Prostate gland (tissue), 2 donors: ENCODE measurements around the gene LGALS3BP. TPM values are rescaled to one million over a fixed set of nuclear protein-coding genes. Genes with fewer than 3 reads are reported as not detected.

ENCODE experiments used
- DNase-seq: peaks from one replicate; pipeline ENCODE4 v3.0.0-alpha.2; 2019; ENCODE audit warnings: low spot score
- H3K27ac ChIP-seq, 2 donors: fragments of 200-600 bp; sonication (generic); 2 replicates each; pipeline ENCODE4 v1.5.1; 2017 to 2019
- H3K27me3 ChIP-seq: fragments of 200-600 bp; sonication (generic); replicated peaks from 2 replicates; pipeline ENCODE4 v1.5.1; 2019; ENCODE audit not compliant: insufficient read depth
- H3K36me3 ChIP-seq, 2 donors: fragments of 200-600 bp; sonication (generic); 1 replicate in 1 of 2; 2 replicates in 1 of 2; pipeline versions ENCODE4 v1.5.1 to v1.8.1; 2017 to 2019
- H3K4me1 ChIP-seq: fragments of 200-600 bp; sonication (generic); replicated peaks from 2 replicates; pipeline ENCODE4 v1.5.1; 2019
- H3K4me3 ChIP-seq, 2 donors: fragments of 200-600 bp; sonication (generic); 2 replicates each; pipeline ENCODE4 v1.5.1; 2017 to 2019
- H3K9me3 ChIP-seq: fragments of 200-600 bp; sonication (generic); 2 replicates; pipeline ENCODE4 v1.5.1; 2017
- POLR2A ChIP-seq: fragments of 450-650 bp; IDR thresholded peaks from one replicate; pipeline ENCODE4 v1.6.1; 2016; ENCODE audit warnings: antibody characterized with exemption, mild to moderate bottlenecking
- POLR2AphosphoS5 ChIP-seq: sonication (generic); formaldehyde crosslinking; IDR thresholded peaks from one replicate; pipeline ENCODE4 v1.6.1; 2017; ENCODE audit warnings: antibody characterized with exemption
- WGBS: methylation state at CpG from one replicate; pipeline ENCODE4 v1.1.5; 2018; 5-methylcytosine and 5-hydroxymethylcytosine counted together
- intact Hi-C: fragments of 100-400 bp; cut with DNase I; formaldehyde crosslinking; loops from one replicate; pipeline ENCODE4 v1.14.2; 2022
- total RNA-seq, 2 donors: library from RNA; depleted of rRNA; stranded (reverse); fragments of >200 nt; gene quantifications; one replicate each; pipeline ENCODE4 v1.1.0, GENCODE V29; 2016
- TF ChIP-seq, protein P1 (sequence below), 4 experiments: fragments of 200-600 bp in 2 of 4; fragments of 450-650 bp in 2 of 4; sonication (generic) in 2 of 4; IDR thresholded peaks; 1 replicate in 3 of 4; 2 replicates in 1 of 4; pipeline ENCODE4 v1.5.1; 2016 to 2019; ENCODE audit warnings: antibody characterized with exemption in 4 of 4, mild to moderate bottlenecking in 2 of 4, moderate library complexity in 2 of 4

Gene LGALS3BP
- total RNA-seq, 2 donors from 2014 or later, result 570 to 890 TPM

DNA sequence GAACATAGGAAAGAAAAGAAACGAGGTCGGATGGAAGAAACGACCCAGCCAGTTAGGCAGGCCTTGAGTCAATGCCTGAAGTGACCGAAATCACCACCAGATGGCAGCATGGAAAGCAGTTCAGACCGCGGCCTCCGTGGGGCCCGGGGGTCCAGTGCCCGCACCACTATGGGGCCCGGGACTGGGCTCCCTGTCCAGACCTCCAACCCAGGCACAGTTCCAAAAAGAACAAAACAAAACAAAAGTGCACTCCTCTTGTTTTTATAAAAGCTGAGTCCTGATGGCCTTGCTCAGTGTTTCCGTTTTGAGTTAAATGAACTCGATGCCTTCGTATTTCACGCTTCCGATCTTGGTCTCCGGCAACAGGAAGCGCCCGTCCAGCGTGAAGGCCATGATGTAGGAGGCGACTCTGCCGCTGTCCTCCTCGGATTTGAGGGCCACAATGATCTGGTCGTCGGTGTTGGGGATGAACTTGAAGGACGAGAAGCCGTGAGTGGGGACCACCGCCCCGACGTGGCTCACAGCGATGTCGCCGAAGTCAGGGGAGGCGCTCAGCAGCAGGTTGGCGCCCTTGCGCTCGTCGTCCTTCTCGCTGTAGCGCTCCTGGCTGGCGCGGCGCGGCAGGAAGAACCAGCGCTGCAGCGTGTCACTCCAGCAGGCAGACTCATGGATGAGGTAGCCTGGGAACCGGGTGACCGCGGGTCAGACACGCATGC is 13.7 kb upstream of the LGALS3BP start:
- no peak overlapping the region for H3K4me3 ChIP-seq
- intact Hi-C loops, result no loop called here
- DNase-seq, result no peak
- 76% methylated on average over 49 of the region's 49 CpGs for WGBS
- H3K27ac ChIP-seq, result no peak overlapping the region
- no peaks in the 10 kb centered on the region for H3K27me3 ChIP-seq
- H3K36me3 ChIP-seq, result peaks cover 0 to 12% of the 10 kb centered on the region in 2 donors
- TF ChIP-seq, protein P1, sequence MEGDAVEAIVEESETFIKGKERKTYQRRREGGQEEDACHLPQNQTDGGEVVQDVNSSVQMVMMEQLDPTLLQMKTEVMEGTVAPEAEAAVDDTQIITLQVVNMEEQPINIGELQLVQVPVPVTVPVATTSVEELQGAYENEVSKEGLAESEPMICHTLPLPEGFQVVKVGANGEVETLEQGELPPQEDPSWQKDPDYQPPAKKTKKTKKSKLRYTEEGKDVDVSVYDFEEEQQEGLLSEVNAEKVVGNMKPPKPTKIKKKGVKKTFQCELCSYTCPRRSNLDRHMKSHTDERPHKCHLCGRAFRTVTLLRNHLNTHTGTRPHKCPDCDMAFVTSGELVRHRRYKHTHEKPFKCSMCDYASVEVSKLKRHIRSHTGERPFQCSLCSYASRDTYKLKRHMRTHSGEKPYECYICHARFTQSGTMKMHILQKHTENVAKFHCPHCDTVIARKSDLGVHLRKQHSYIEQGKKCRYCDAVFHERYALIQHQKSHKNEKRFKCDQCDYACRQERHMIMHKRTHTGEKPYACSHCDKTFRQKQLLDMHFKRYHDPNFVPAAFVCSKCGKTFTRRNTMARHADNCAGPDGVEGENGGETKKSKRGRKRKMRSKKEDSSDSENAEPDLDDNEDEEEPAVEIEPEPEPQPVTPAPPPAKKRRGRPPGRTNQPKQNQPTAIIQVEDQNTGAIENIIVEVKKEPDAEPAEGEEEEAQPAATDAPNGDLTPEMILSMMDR (IDR thresholded peaks at IDR 0.05), result peak; percentile 56 to 79 (median 70)
- TF ChIP-seq POLR2A (no peak), POLR2AphosphoS5 (no peak)
- H3K4me1 ChIP-seq, result peaks cover 25% of the 10 kb centered on the region
- no peaks in the 10 kb centered on the region for H3K9me3 ChIP-seq

DNA sequence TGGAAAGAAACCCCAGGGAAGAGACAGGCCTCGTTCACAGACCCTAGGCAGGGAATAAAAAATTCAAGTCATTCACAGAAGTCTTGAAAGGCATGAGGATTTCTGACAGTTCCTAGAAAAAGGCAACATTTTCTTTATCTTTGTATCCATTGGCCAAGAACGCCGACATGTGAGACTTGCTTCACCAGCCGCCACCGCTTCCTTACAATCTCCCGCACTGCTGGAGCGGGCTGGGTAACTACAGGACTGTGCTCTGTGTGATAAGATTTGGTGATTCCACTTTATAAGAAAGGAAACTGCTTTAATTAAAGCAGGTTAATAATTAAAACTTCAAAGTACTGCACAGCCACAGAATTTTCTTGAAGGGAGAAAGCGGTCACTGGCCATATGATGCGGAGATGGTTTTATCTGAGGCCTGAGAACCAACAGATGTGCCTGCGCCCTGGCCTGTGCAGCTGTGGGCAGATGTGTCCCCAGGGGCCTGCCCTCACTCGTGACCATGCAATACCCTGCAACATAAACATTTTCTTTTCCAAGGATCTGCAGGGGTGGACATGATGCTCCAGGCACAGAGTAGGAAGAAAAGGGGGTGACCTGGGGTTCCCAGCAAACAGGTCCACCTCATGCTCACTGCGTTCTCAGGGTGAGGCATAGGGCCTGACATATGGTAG is 13.0 kb upstream of the LGALS3BP start:
- H3K9me3 ChIP-seq, result no peaks in the 10 kb centered on the region
- peaks cover 0 to 12% of the 10 kb centered on the region in 2 donors for H3K36me3 ChIP-seq
- peaks cover 18% of the 10 kb centered on the region for H3K4me1 ChIP-seq
- no peak overlapping the region for H3K27ac ChIP-seq
- no peak overlapping the region for H3K4me3 ChIP-seq
- H3K27me3 ChIP-seq, result no peaks in the 10 kb centered on the region
- TF ChIP-seq POLR2AphosphoS5, result no peak
- TF ChIP-seq, protein P1 (IDR thresholded peaks at IDR 0.05), result no peak
- TF ChIP-seq POLR2A, result no peak
- WGBS, result 84% methylated on average over 12 of the region's 12 CpGs
- intact Hi-C loops, result no loop called here
- no peak for DNase-seq

DNA sequence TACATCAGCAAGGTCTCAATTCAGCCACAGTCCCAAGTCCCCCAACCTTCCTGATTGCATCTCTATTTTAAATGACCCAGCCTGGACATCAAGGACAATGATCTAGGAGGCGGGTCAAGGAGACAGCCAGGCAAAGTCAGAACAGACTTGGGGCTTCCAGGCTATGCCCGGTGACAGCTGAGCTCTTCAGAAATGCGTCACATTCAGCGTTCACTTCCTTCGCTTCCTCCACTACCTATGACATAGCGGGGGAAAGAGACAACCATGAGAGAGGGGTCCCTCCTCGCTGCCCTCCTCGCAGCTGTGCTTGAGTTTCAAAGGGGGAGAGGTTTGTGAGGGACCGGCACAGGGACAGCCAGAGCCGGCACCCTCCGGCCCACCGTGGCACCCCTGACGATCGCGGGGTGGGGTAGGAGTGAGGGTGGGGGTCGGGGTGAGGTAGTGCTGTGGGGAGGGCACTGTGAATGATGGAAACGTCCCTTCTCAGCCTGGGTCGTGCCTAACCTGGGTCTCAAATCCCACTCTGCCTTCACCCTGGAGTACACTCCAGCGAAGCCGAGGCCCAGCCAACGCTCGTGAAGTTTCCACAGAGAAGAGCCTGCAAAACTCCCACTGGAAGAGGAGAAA is 12.3 kb upstream of the LGALS3BP start:
- Histone ChIP-seq H3K27ac (no peak overlapping the region), H3K36me3 (peaks cover 0 to 12% of the 10 kb centered on the region in 2 donors), H3K27me3 (no peaks in the 10 kb centered on the region), H3K4me1 (peaks cover 14% of the 10 kb centered on the region), H3K4me3 (no peak overlapping the region), H3K9me3 (no peaks in the 10 kb centered on the region)
- WGBS, result 91% methylated on average over 22 of the region's 22 CpGs
- DNase-seq, result no peak
- intact Hi-C loops, result no loop called here
- TF ChIP-seq POLR2A, result no peak
- TF ChIP-seq, protein P1 (IDR thresholded peaks at IDR 0.05), result no peak
- TF ChIP-seq POLR2AphosphoS5, result no peak

DNA sequence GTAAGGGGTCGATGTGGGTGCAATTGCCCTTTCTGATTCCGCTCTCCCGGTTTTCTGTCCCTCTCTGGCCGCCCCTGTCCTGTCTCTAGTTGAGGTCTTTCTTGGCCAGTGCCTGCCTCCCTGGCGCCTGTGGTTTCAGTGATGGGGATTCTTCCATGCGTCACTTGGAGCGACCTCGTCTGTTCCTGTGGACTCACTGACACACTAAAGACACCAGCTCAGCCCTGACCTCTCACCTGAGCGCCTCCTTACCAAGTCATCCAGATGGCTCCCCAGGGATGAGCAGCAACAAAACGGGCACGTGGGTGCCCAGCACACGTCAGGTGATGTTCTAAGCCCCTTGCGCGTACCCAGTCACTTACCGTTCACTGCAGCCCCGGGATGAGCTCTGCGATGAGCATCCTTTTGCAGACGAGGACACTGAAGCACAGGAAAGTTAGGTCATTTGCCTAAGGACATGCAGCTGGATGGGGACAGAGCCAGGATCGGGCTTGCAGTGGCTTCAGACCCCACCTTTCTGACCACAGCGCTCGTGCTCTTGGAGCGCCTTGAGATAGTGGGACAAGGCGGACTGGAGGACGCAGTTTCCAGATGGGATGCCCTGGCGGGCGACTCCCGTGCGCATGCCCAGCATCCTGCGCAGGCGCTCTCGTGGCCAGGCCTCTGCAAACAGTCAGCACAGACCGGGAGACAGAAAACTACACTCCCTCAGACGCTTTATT is 11.5 kb upstream of the LGALS3BP start:
- WGBS, result 89% methylated on average over 33 of the region's 33 CpGs
- peaks cover 0 to 12% of the 10 kb centered on the region in 2 donors for H3K36me3 ChIP-seq
- no peaks in the 10 kb centered on the region for H3K27me3 ChIP-seq
- no peaks in the 10 kb centered on the region for H3K9me3 ChIP-seq
- peaks cover 13% of the 10 kb centered on the region for H3K4me1 ChIP-seq
- TF ChIP-seq, protein P1 (IDR thresholded peaks at IDR 0.05), result no peak
- no peak for TF ChIP-seq POLR2AphosphoS5
- TF ChIP-seq POLR2A, result no peak
- no peak overlapping the region for H3K4me3 ChIP-seq
- intact Hi-C loops, result no loop called here
- H3K27ac ChIP-seq, result no peak overlapping the region
- no peak for DNase-seq
